Renal pelvis (tissue), 4 donors: Measurements from ENCODE around the gene PHKA2. TPM values are rescaled to one million over a fixed set of nuclear protein-coding genes. Genes with fewer than 3 reads are reported as not detected.
"Not testable (repeated sequence)": the region's sequence is repeated elsewhere in the genome, so short reads cannot be mapped to it uniquely, and the experiment has no call there.

Source experiments
- DNase-seq: peaks from one replicate; pipeline ENCODE4 v3.0.0-alpha.2; 2013
- polyA plus RNA-seq, 3 donors: library from polyadenylated mRNA; unstranded; fragments of 120-200 nt; gene quantifications; one replicate each; pipeline ENCODE4 v1.2.1, GENCODE V29; 2013; ENCODE audit not compliant: insufficient read length in 3 of 3

The PHKA2 gene
- polyA plus RNA-seq, 3 donors = 38.7 to 50.5 (median 50.5) TPM

- no peak for DNase-seq
Measured at GRCh38 chrX:18873189-18873791, 110.6 kb downstream of the PHKA2 start.

GRCh38 chrX:18872621-18873020, 111.3 kb downstream of the PHKA2 start:
- DNase-seq = no peak

GRCh38 chrX:18871970-18872369, 111.9 kb downstream of the PHKA2 start:
- no peak for DNase-seq

GRCh38 chrX:18871161-18871890, 112.6 kb downstream of the PHKA2 start:
- DNase-seq = no peak

- no peak for DNase-seq
Measured at GRCh38 chrX:18864390-18864920, 119.5 kb downstream of the PHKA2 start.

GRCh38 chrX:18861511-18861910, 122.4 kb downstream of the PHKA2 start:
- peak; percentile 59 for DNase-seq

GRCh38 chrX:18856645-18856997, 127.3 kb downstream of the PHKA2 start:
- DNase-seq = no peak

GRCh38 chrX:18855919-18856644, 127.8 kb downstream of the PHKA2 start:
- no peak for DNase-seq

GRCh38 chrX:18847901-18848300, 136.0 kb downstream of the PHKA2 start:
- DNase-seq = not testable (repeated sequence)

Other genes with a start within 250 kb of the PHKA2 start
- 10 to 100 TPM; 15.5 to 18.2 (median 16.4) TPM for gene ADGRG2, start 138.4 kb upstream of the PHKA2 start, polyA plus RNA-seq